Measurements from ENCODE around the gene ANGEL1.

Gene ANGEL1

GRCh38 chr14:76812422-76813383 is at the start of gene ANGEL1:
Gene ANGEL1, minus strand, starts transcription at chr14:76812882. Its CDS starts 55 bp downstream, at chr14:76812827.
- peak; percentile 98 for DNase-seq

DNA sequence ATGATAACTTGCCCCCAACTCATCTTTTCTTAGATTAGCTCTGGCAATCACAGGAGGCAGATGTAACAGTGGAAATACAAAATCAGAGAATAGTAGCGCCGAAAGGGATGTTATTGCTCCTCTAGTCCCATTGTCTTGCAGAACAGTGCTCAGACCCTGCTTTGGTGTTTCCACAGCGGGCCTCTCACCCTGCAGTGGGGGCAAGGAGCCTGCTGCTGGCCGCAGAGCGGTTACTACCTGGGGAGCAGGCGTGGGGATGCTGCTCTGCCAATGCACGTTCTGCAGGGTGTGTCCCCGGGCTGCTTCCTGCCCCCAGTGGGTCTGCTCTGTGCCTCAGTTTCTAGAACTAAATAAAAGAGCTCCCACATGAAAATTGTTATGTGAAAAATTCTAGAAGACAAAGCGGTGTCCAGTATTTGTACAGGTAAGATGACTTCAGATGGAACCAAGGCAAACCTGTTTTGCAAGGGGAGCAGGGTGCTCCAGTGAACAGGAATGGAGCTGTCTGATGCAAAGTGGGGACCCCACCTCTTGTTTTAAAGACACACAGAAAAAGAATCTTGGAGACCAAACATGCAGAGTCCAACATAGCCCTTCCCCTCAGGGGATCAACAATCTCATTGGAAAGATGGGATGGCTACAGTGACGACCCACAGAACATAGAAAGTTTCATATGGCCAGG is 49.0 kb upstream of the ANGEL1 start:
- DNase-seq: no peak

DNA sequence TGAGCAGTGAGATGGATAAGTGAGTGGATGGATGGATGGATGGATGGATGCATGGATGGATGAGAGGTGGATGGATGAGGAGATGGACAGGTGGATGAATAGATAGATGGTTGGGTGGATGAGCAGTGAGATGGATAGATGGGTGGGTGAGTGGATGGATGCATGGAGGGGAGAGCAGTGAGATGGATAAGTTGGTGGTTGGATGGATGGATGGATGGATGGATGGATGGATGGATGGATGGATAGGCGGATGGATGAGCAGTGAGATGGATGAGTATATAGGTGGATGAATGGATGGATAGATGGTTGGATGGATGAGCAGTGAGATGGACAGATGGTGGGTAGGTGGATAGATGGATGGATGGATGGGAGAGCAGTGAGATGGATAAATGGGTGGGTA is 44.1 kb upstream of the ANGEL1 start:
- DNase-seq: no peak

GRCh38 chr14:76855066-76855465 is 42.4 kb upstream of the ANGEL1 start:
- no peak for DNase-seq

GRCh38 chr14:76848879-76849278 is 36.2 kb upstream of the ANGEL1 start:
- no peak for DNase-seq

- no peak for DNase-seq
These were observed 33.8 kb upstream of the ANGEL1 start for GRCh38 chr14:76846331-76847047.

DNA sequence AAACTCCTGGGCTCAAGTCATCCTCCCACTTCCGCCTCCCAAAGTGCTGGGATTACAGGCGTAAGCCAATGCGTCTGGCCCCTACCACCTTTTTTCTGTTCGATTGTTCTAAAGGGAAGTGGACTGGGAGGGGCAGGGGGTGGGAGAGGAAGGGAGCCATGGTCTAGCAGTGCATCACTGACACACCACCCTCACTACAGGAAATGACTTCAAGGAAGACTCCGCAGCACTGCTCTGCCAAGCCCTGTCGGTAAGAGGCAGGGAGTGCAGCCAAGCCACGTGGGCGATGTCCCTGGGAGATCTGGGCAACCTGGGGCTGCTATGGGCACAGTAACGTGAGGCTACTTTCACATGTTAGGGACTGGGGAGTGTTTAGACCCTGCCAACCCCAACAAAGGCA is 31.5 kb upstream of the ANGEL1 start:
- peak; percentile 44 for DNase-seq

- DNase-seq: no peak
These were observed 29.7 kb upstream of the ANGEL1 start for GRCh38 chr14:76842414-76842813.

DNA sequence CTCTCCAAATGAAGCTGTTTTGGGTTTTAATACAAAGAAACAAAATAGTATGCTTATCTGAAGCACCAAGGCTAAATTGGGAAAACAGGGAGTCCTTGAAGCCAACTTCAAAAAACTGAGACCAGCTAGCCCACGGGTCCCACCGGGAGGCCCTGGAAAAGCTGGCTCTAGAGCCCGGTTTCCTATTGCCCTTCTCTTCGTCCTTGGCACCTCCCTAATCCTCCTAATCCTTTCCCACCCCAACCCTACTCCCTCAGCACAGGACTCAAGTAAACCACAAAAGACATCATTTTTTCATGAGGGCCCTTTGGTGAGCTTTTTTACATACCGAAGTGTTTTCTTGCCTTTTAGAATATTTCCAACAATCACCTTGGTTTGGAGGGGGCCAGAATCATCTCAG is 24.8 kb upstream of the ANGEL1 start:
- no peak for DNase-seq

DNA sequence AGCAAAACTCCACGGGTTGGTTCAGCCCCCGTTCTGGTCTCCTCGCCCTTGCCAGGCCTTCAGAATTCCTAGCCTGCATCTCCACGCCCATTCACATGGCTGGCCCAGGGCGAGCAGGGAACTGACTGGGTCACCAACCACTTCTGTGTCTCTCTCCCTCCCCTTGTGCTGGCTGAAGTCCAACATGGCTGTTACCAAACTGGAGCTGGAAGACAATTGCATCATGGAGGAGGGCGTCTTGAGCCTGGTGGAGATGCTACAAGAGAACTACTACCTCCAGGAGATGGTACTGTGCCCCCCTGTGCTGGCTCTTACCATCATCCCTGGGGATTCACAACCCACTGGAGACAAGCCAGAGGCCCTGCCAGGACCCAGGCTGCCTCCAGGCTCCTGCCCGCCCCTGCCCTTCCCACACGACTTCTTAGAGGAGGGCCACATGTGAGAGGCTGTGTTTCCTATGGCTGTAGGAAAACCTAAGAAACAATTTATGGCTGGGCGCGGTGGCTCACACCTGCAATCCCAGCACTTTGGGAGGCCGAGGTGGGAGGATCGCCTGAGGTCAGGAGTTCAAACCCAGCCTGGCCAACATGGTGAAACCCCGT is 23.4 kb upstream of the ANGEL1 start:
- DNase-seq: no peak

DNA sequence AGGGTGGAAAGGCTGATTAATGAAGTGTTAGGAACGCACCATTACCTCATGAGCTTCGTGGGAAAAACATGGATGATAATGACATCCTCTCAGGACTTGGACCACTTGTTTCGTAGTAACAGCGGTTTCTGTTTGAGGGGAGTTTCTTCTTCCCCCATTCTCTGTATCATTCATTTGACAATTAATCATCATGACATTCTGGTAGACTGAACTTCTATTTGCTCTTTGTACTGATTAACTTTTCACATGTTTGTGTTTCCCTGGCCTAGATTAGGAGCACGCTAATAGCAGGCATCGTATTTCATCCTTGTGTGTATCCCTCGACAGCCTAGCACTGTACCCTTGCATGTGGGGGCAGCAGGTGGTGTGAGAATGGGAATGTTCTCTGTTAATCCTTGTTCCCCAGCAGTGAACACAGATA is 21.6 kb upstream of the ANGEL1 start:
- DNase-seq: no peak

GRCh38 chr14:76833011-76833410 is 20.3 kb upstream of the ANGEL1 start:
- no peak for DNase-seq

DNA sequence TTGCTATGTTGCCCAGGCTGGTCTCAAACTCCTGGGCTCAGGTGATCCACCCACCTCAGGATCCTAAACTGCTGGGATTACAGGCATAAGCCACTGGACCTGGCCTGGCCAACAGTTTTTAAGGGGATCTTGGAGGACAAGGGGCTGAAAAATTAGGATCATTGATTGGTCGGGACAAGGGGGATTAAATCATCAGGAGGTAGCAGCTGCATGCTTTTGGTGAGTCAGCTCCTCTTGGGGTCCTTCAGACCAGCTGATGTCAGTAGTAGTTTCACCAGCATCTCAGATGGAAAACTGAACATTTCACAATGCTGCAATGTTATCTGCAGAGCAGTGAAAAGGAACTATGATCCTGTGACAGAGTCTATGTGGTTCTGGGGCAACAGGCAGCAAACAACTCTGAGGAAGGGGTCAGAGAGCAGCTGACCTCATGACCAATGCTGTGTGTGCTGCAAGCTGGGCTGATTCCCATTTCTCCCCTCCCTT is 19.9 kb upstream of the ANGEL1 start:
- no peak for DNase-seq

GRCh38 chr14:76830556-76830955 is 17.9 kb upstream of the ANGEL1 start:
- no peak for DNase-seq

DNA sequence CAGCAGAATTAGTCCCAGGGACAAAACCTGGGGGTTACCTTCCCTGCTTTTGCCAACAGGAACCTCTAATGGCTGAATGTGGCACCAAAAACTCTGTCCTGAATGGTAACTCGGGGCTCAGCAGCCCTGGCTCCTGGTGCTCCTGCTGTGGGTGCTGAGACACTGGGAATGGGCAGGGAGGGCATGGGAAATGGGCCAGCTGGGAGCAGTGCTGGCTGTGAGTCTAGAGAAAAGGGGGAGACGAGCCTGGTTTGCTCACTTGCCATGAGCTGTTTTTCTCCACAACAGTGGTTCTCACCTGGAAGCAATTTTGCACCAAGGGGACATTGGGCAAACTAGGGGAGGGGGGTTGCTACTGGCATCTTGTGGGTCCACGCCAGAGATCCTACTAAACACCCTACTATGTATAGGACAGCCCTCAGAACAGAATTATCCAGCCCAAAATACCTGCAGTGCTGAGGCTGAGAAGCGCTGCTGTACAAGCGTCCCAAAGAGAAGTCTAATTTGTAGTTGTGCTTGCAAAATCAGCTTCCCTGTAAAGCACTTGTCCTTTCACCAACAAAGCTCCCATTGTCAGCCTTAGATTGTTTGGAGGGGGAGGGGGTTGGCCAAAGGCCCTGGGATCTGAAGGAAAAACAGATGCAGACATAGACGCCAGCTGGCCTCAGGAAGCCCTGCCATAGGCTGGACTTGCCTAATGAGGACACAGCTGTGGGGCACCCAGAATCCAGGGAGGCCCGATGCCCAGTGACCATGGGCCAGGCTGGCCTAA is 17.2 kb upstream of the ANGEL1 start:
- DNase-seq: no peak

DNA sequence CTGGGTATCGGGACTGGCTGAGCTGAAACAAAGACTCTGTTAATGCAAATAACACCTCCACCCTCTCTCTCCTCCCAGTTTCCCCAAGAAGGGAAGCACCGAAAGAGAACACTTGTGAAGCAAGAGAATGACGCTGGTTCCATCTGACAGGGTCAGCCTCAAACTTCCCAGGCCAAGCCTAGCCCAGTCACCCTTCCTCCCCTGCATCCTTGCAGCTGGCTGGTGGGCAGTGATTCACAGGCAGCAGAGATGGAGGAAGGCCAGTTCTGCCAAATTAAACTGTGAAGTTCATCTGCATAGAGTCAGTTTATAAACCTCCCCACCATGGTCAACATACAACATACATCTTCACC is 16.3 kb upstream of the ANGEL1 start:
- no peak for DNase-seq

DNA sequence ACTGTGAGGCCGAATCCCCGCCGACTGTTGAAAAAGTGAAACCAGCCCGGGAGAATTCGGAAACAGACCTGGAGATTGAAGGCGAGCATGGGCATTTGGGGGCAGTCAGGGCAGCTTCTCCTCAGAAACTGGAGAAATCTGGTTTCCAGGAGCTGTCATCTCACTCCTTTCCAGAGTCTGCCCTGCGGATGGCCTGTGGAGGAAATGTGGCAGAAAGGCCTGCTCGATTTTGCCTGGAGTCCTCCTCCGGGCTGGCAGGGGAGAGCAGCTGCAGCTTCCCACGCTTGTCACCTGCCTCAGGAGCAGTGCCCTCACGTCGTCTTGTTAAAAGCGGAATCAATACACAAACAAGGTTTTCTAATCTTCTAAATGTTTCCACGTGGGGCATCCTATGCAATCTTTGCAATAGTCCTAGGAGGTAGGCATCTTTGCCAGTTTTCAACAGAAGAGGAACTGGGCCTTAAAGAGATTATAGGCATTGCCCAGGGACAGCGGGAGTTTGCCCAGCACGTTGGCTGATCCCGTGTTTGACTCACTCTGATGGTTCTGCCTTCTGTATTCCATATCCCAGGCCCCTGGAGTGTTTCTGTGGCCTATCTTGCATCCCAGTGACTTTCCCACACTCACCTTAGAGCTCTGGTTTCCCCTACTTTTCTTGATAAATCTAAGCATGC is 15.8 kb upstream of the ANGEL1 start:
- DNase-seq: no peak

DNA sequence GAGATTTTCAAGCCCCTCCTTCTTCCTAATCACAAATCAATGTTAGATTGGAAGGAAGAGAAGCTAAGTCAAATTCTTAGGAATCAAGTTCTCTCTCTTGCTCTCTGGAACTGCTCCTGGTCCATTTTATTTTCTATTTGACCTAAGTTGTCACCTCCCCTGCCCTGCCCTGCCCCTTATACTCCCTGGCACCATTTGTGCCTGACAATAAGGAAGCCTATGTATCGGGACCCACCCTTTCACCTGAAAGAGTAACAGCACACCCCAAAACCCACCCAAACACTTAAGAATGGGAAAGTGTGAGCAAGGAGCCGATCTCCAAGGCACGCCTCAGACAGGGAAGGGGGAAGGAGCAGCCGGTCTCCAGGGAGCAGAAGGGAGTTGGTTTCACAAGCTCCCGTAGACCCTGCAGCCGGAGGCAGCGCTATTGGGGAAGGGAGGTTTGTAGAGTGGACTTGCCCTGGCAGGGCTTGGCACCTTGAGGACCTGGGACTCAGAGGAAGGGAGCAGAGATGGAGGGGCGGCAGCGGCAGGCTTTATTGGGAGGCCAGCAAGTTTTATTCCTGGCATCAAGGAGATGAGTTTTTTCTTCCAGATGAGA is 15.1 kb upstream of the ANGEL1 start:
- DNase-seq: no peak

DNA sequence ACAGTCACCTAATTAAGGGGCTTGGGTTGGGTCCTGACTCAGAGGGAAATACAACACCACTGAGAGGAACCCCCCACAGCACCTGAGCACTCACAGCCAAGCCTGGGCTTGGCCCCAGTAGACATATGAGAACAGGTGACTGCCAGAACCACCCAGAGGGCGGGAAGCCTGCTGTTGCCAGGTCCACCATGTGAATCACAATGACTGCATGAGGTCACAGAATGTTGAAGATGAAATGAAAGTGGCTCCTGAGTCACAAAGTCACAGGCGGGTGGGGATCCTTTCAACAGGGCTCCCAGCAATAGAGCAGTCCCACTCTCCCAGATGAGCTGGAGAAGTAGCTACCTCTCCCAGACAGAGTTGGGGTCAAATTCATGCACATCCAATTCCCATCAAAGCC is 13.4 kb upstream of the ANGEL1 start, which contains the start of gene LRRC74A:
Gene LRRC74A (plus strand): TSS at position 287 of the 400 bp plus-strand sequence. CDS start 290 bp downstream, outside the sequence.
- DNase-seq: no peak

DNA sequence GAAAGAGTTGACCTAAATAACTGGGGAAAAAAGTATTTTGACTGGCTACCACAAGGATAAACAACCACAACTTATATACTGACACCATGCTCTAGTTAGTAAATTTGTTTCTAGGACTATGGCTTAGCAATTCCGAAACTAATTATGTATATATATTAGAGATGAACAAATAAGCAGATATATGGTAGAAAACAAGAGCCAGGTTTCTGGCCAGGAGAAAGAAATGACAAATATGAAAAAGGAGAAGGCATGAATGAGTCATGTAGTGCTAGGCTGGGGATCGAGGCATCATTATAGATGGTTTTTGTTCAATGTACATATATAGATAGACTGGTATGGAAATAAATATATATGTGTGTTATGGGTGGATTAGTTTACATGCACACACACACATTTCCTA is 8.0 kb upstream of the ANGEL1 start:
- no peak for DNase-seq
